ENCODE results near the gene UXS1.

UXS1 gene

GRCh38 chr2:106063181-106063580, 130.9 kb downstream of the UXS1 start:
- Mint-ChIP-seq H3K27ac (no peak overlapping the region), H3K4me3 (no peak overlapping the region), H3K36me3 (ENCODE audit: low read depth) (no peaks in the 10 kb centered on the region), H3K27me3 (peaks cover 17% of the 10 kb centered on the region), H3K9me3 (peaks cover 2% of the 10 kb centered on the region), H3K4me1 (ENCODE audit: low read depth) (peaks cover 36% of the 10 kb centered on the region)
- no peak for DNase-seq

- no peak overlapping the region for H3K4me3 Mint-ChIP-seq
- H3K27me3 Mint-ChIP-seq = peaks cover 17% of the 10 kb centered on the region
These were observed 131.5 kb downstream of the UXS1 start for GRCh38 chr2:106062627-106063026.

GRCh38 chr2:106061611-106062349, 132.3 kb downstream of the UXS1 start:
- H3K9me3 Mint-ChIP-seq = peaks cover 2% of the 10 kb centered on the region
- no peaks in the 10 kb centered on the region for H3K36me3 Mint-ChIP-seq (ENCODE audit: low read depth)
- H3K4me3 Mint-ChIP-seq = no peak overlapping the region
- DNase-seq = no peak
- peaks cover 49% of the 10 kb centered on the region for H3K4me1 Mint-ChIP-seq (ENCODE audit: low read depth)
- H3K27ac Mint-ChIP-seq = no peak overlapping the region
- H3K27me3 Mint-ChIP-seq = peaks cover 17% of the 10 kb centered on the region

More at GRCh38 chr2:106062627-106063026, 131.5 kb downstream of the UXS1 start:
- Mint-ChIP-seq H3K9me3 (peaks cover 2% of the 10 kb centered on the region), H3K36me3 (ENCODE audit: low read depth) (no peaks in the 10 kb centered on the region), H3K4me1 (ENCODE audit: low read depth) (peaks cover 41% of the 10 kb centered on the region), H3K27ac (no peak overlapping the region)
- no peak for DNase-seq

- peaks cover 2% of the 10 kb centered on the region for H3K9me3 Mint-ChIP-seq
- peaks cover 2% of the 10 kb centered on the region for H3K27me3 Mint-ChIP-seq
- H3K4me1 Mint-ChIP-seq (ENCODE audit: low read depth) = peaks cover 55% of the 10 kb centered on the region
- DNase-seq = no peak
- H3K4me3 Mint-ChIP-seq = no peak overlapping the region
- peak overlapping the region; percentile 58 for H3K27ac Mint-ChIP-seq
- H3K36me3 Mint-ChIP-seq (ENCODE audit: low read depth) = no peaks in the 10 kb centered on the region
These were observed 134.6 kb downstream of the UXS1 start for GRCh38 chr2:106059416-106060065.

GRCh38 chr2:106058469-106059137, 135.5 kb downstream of the UXS1 start:
- H3K4me1 Mint-ChIP-seq (ENCODE audit: low read depth) = peaks cover 64% of the 10 kb centered on the region
- peaks cover 2% of the 10 kb centered on the region for H3K9me3 Mint-ChIP-seq
- no peaks in the 10 kb centered on the region for H3K36me3 Mint-ChIP-seq (ENCODE audit: low read depth)
- no peaks in the 10 kb centered on the region for H3K27me3 Mint-ChIP-seq
- H3K27ac Mint-ChIP-seq = no peak overlapping the region
- no peak for DNase-seq
- no peak overlapping the region for H3K4me3 Mint-ChIP-seq

GRCh38 chr2:106057206-106057605, 136.9 kb downstream of the UXS1 start:
- DNase-seq = no peak
- Mint-ChIP-seq H3K36me3 (ENCODE audit: low read depth) (no peaks in the 10 kb centered on the region), H3K4me1 (ENCODE audit: low read depth) (peaks cover 78% of the 10 kb centered on the region)

GRCh38 chr2:106054880-106055655, 139.0 kb downstream of the UXS1 start:
- H3K27ac Mint-ChIP-seq = no peak overlapping the region
- no peaks in the 10 kb centered on the region for H3K36me3 Mint-ChIP-seq (ENCODE audit: low read depth)
- peaks cover 77% of the 10 kb centered on the region for H3K4me1 Mint-ChIP-seq (ENCODE audit: low read depth)
- no peak for DNase-seq
- peaks cover 1% of the 10 kb centered on the region for H3K9me3 Mint-ChIP-seq
- H3K4me3 Mint-ChIP-seq = no peak overlapping the region
- H3K27me3 Mint-ChIP-seq = no peaks in the 10 kb centered on the region

More at GRCh38 chr2:106057206-106057605, 136.9 kb downstream of the UXS1 start:
- peaks cover 2% of the 10 kb centered on the region for H3K9me3 Mint-ChIP-seq
- no peaks in the 10 kb centered on the region for H3K27me3 Mint-ChIP-seq
- H3K27ac Mint-ChIP-seq = peak overlapping the region; percentile 12
- H3K4me3 Mint-ChIP-seq = no peak overlapping the region

- Mint-ChIP-seq H3K4me1 (ENCODE audit: low read depth) (peaks cover 71% of the 10 kb centered on the region), H3K27me3 (no peaks in the 10 kb centered on the region), H3K27ac (no peak overlapping the region), H3K36me3 (ENCODE audit: low read depth) (no peaks in the 10 kb centered on the region), H3K9me3 (no peaks in the 10 kb centered on the region), H3K4me3 (no peak overlapping the region)
- DNase-seq = no peak
These were observed 139.8 kb downstream of the UXS1 start for GRCh38 chr2:106054321-106054720.

GRCh38 chr2:106053581-106053980, 140.5 kb downstream of the UXS1 start:
- peaks cover 65% of the 10 kb centered on the region for H3K4me1 Mint-ChIP-seq (ENCODE audit: low read depth)
- H3K27ac Mint-ChIP-seq = peak overlapping the region; percentile 63
- no peaks in the 10 kb centered on the region for H3K36me3 Mint-ChIP-seq (ENCODE audit: low read depth)
- no peak for DNase-seq
- no peaks in the 10 kb centered on the region for H3K9me3 Mint-ChIP-seq
- H3K4me3 Mint-ChIP-seq = no peak overlapping the region
- no peaks in the 10 kb centered on the region for H3K27me3 Mint-ChIP-seq

GRCh38 chr2:106053116-106053515, 141.0 kb downstream of the UXS1 start:
- no peaks in the 10 kb centered on the region for H3K9me3 Mint-ChIP-seq
- H3K4me3 Mint-ChIP-seq = no peak overlapping the region
- no peaks in the 10 kb centered on the region for H3K27me3 Mint-ChIP-seq
- no peaks in the 10 kb centered on the region for H3K36me3 Mint-ChIP-seq (ENCODE audit: low read depth)
- peaks cover 61% of the 10 kb centered on the region for H3K4me1 Mint-ChIP-seq (ENCODE audit: low read depth)
- DNase-seq = no peak
- H3K27ac Mint-ChIP-seq = no peak overlapping the region

- Mint-ChIP-seq H3K36me3 (ENCODE audit: low read depth) (no peaks in the 10 kb centered on the region), H3K27me3 (no peaks in the 10 kb centered on the region), H3K4me3 (no peak overlapping the region), H3K27ac (no peak overlapping the region), H3K4me1 (ENCODE audit: low read depth) (peaks cover 6% of the 10 kb centered on the region), H3K9me3 (no peaks in the 10 kb centered on the region)
- no peak for DNase-seq
These were observed 149.2 kb downstream of the UXS1 start for GRCh38 chr2:106044859-106045258.

GRCh38 chr2:106044021-106044420, 150.1 kb downstream of the UXS1 start:
- Mint-ChIP-seq H3K36me3 (ENCODE audit: low read depth) (no peaks in the 10 kb centered on the region), H3K4me3 (no peak overlapping the region), H3K27me3 (no peaks in the 10 kb centered on the region), H3K27ac (no peak overlapping the region), H3K9me3 (no peaks in the 10 kb centered on the region), H3K4me1 (ENCODE audit: low read depth) (peaks cover 6% of the 10 kb centered on the region)
- no peak for DNase-seq

Measured in activated T-cell treated with anti-CD3 and anti-CD28 coated beads, Interleukin-2, amount 50 U/mL, for 24 hours (primary cell).